ENCODE measurements around the gene ELMO3.

ELMO3 gene

GRCh38 chr16:67200491-67200890 is 1.6 kb downstream of the ELMO3 start:
- no peak for DNase-seq (ENCODE audit: low spot score)

GRCh38 chr16:67201411-67202345 is 2.7 kb downstream of the ELMO3 start:
- no peak for DNase-seq (ENCODE audit: low spot score)

- DNase-seq (ENCODE audit: low spot score) = no peak
Measured at GRCh38 chr16:67202426-67202825, 3.5 kb downstream of the ELMO3 start.

GRCh38 chr16:67202956-67203493 is 4.1 kb downstream of the ELMO3 start:
- no peak for DNase-seq (ENCODE audit: low spot score)

GRCh38 chr16:67204076-67204475 is 5.1 kb downstream of the ELMO3 start:
- DNase-seq (ENCODE audit: low spot score) = no peak

GRCh38 chr16:67206129-67206837 is 7.4 kb downstream of the ELMO3 start:
- DNase-seq (ENCODE audit: low spot score) = no peak

- no peak for DNase-seq (ENCODE audit: low spot score)
Measured at GRCh38 chr16:67206838-67207248, 7.9 kb downstream of the ELMO3 start.

GRCh38 chr16:67207249-67208091 is 8.5 kb downstream of the ELMO3 start:
- peak; percentile 40 for DNase-seq (ENCODE audit: low spot score)

GRCh38 chr16:67208154-67208896 is 9.4 kb downstream of the ELMO3 start:
- no peak for DNase-seq (ENCODE audit: low spot score)

- DNase-seq (ENCODE audit: low spot score) = no peak
Measured at GRCh38 chr16:67209565-67209964, 10.6 kb downstream of the ELMO3 start.

GRCh38 chr16:67210069-67210937 is 11.4 kb downstream of the ELMO3 start:
- DNase-seq (ENCODE audit: low spot score) = no peak

- no peak for DNase-seq (ENCODE audit: low spot score)
Measured at GRCh38 chr16:67211674-67212073, 12.7 kb downstream of the ELMO3 start.

- no peak for DNase-seq (ENCODE audit: low spot score)
Measured at GRCh38 chr16:67212766-67213165, 13.8 kb downstream of the ELMO3 start.

GRCh38 chr16:67213197-67214019 is 14.5 kb downstream of the ELMO3 start:
- no peak for DNase-seq (ENCODE audit: low spot score)

- no peak for DNase-seq (ENCODE audit: low spot score)
Measured at GRCh38 chr16:67215706-67216105, 16.8 kb downstream of the ELMO3 start.

GRCh38 chr16:67216612-67217490 is 17.9 kb downstream of the ELMO3 start:
- DNase-seq (ENCODE audit: low spot score) = no peak

- no peak for DNase-seq (ENCODE audit: low spot score)
Measured at GRCh38 chr16:67223992-67224391, 25.1 kb downstream of the ELMO3 start.

- no peak for DNase-seq (ENCODE audit: low spot score)
Measured at GRCh38 chr16:67226295-67226803, 27.4 kb downstream of the ELMO3 start.
